ENCODE results near the gene DNAH11. TPM values are rescaled to one million over a fixed set of nuclear protein-coding genes. Genes with fewer than 3 reads are reported as not detected.

Gene DNAH11
- total and polyA plus RNA-seq, 9 of the 15 experiments (the other 6 are each of a cell fraction or from before 2014, with no cell fraction given), result under 0.01 TPM; not detected in 7

DNA sequence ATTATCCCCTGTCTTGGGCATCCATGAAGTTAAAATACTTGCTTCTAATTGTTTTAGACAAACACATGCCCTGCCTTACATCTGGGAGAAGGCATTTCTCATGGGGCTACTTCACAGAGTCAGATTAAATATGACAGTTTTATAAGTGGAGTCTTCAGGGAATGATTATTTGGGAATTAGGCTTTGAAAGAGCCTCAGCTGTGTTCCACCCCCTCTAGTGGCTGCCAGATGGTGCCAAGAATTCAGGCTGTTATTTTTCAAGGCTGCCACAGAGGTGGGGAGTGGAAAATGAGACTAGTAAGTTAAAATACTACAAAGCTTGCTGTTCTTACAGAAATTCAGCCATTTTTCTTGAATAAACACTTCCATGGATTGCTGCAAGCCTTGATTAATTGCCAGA, 45.8 kb upstream of the DNAH11 start:
- Histone ChIP-seq H3K79me2 (ENCODE audit: control insufficient read depth, insufficient read depth, low read length) (no peaks in the 10 kb centered on the region), H3K36me3 (ENCODE audit: control insufficient read depth, insufficient read depth, low read length) (no peaks in the 10 kb centered on the region), H3K27me3 (ENCODE audit: control insufficient read depth in 2 of 2, insufficient read depth in 2 of 2, low read length in 2 of 2) (no peaks in the 10 kb centered on the region), H3K9me1 (ENCODE audit: control insufficient read depth, insufficient read depth, low read length) (no peaks in the 10 kb centered on the region), H3K9me3 (replicated peaks; ENCODE audit: control insufficient read depth, insufficient read depth, low read depth, low read length) (no peaks in the 10 kb centered on the region), H3K4me2 (ENCODE audit: insufficient read depth, low read length) (no peak overlapping the region), H3K4me1 (replicated peaks in 1 of 2; ENCODE audit: control insufficient read depth in 2 of 2, insufficient read depth in 2 of 2, low read length in 2 of 2) (no peaks in the 10 kb centered on the region), H4K20me1 (replicated peaks; ENCODE audit: control insufficient read depth, insufficient read depth, low read length) (no peaks in the 10 kb centered on the region), H3K9ac (ENCODE audit: insufficient read depth in 1 of 2, low read depth in 2 of 2, low read length in 2 of 2) (no peak overlapping the region), H2AFZ (ENCODE audit: low read depth, low read length) (no peak overlapping the region), H3K27ac (ENCODE audit: extremely low read depth, low read depth, low read length) (no peak overlapping the region), H3K4me3 (no peak overlapping the region)
- DNase-seq (ENCODE audit: extremely low read depth in 1 of 4, low spot score in 3 of 4) (no peak), FAIRE-seq (no peak), ATAC-seq (no peak)
- CTCF ChIA-PET (ENCODE audit: low intra/inter-chr PET ratio), result no interaction called here
- TF ChIP-seq NBN (IDR thresholded peaks at IDR 0.05; ENCODE audit: low read depth), result no peak
- TF ChIP-seq BRD4 (IDR thresholded peaks at IDR 0.05), result no peak
- TF ChIP-seq TEAD4 (IDR thresholded peaks at IDR 0.05; ENCODE audit: low read length), result no peak
- no peak for TF ChIP-seq TEAD4 (CRISPR knock-in tag; IDR thresholded peaks at IDR 0.05; ENCODE audit: borderline replicate concordance)
- TF ChIP-seq, protein P1, sequence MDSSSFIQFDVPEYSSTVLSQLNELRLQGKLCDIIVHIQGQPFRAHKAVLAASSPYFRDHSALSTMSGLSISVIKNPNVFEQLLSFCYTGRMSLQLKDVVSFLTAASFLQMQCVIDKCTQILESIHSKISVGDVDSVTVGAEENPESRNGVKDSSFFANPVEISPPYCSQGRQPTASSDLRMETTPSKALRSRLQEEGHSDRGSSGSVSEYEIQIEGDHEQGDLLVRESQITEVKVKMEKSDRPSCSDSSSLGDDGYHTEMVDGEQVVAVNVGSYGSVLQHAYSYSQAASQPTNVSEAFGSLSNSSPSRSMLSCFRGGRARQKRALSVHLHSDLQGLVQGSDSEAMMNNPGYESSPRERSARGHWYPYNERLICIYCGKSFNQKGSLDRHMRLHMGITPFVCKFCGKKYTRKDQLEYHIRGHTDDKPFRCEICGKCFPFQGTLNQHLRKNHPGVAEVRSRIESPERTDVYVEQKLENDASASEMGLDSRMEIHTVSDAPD (CRISPR knock-in tag; IDR thresholded peaks at IDR 0.05), result no peak
- no peak for TF ChIP-seq SETDB1 (IDR thresholded peaks at IDR 0.05; ENCODE audit: low read length)
- no peak for TF ChIP-seq WHSC1 (IDR thresholded peaks at IDR 0.05; ENCODE audit: low read length)
- no peak for TF ChIP-seq ZNF224 (CRISPR knock-in tag; IDR thresholded peaks at IDR 0.05)
- TF ChIP-seq RBFOX2 (IDR thresholded peaks at IDR 0.05; ENCODE audit: low read depth, low read length), result no peak
- no peak for TF ChIP-seq RBM15 (IDR thresholded peaks at IDR 0.05; ENCODE audit: insufficient read depth, low read length)
- TF ChIP-seq ATF7 (IDR thresholded peaks at IDR 0.05), result no peak
- no peak for TF ChIP-seq CXXC5 (CRISPR knock-in tag; IDR thresholded peaks at IDR 0.05)
- no peak for TF ChIP-seq ZNF785 (CRISPR knock-in tag; IDR thresholded peaks at IDR 0.05)
- TF ChIP-seq, protein P2, sequence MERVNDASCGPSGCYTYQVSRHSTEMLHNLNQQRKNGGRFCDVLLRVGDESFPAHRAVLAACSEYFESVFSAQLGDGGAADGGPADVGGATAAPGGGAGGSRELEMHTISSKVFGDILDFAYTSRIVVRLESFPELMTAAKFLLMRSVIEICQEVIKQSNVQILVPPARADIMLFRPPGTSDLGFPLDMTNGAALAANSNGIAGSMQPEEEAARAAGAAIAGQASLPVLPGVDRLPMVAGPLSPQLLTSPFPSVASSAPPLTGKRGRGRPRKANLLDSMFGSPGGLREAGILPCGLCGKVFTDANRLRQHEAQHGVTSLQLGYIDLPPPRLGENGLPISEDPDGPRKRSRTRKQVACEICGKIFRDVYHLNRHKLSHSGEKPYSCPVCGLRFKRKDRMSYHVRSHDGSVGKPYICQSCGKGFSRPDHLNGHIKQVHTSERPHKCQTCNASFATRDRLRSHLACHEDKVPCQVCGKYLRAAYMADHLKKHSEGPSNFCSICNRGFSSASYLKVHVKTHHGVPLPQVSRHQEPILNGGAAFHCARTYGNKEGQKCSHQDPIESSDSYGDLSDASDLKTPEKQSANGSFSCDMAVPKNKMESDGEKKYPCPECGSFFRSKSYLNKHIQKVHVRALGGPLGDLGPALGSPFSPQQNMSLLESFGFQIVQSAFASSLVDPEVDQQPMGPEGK (CRISPR knock-in tag; IDR thresholded peaks at IDR 0.05; ENCODE audit: borderline replicate concordance), result no peak
- TF ChIP-seq HMG20A (CRISPR knock-in tag; conservative IDR thresholded peaks at IDR 0.05), result no peak
- intact Hi-C loops (cut with micrococcal nuclease) (no loop called here), in situ Hi-C loops (cut with MboI) (no loop called here)
- POLR2A ChIA-PET, result no interaction called here
- BruUV-seq (replicated peaks), result no TSS peak

All from K562 (cell line).